GM10248 (cell line): Measurements from ENCODE around the gene PDLIM7.

Source experiments
- CTCF ChIA-PET: fragments of 300-600 bp; sonication (Branson Sonifier 250); formaldehyde crosslinking; extraction: SDS; loops from one replicate; lab custom pipeline; 2021; ENCODE audit warnings: antibody characterized with exemption; lab: Yijun Ruan, JAX
- POLR2A ChIA-PET: fragments of 350-650 bp; sonication (Branson Sonifier 250); formaldehyde crosslinking; extraction: SDS; loops from one replicate; lab custom pipeline; 2020; ENCODE audit warnings: antibody characterized with exemption; lab: Yijun Ruan, JAX
- DNase-seq: peaks from one replicate; pipeline ENCODE4 v3.0.0; 2012; ENCODE audit errors: extremely low spot score
- TF ChIP-seq, protein P1 (sequence below): IDR thresholded peaks from 2 replicates; pipeline ENCODE4 v1.5.1; 2012; ENCODE audit warnings: mild to moderate bottlenecking, low read depth; ENCODE audit errors: extremely low read depth, missing control alignments, control extremely low read depth

PDLIM7 gene

DNA sequence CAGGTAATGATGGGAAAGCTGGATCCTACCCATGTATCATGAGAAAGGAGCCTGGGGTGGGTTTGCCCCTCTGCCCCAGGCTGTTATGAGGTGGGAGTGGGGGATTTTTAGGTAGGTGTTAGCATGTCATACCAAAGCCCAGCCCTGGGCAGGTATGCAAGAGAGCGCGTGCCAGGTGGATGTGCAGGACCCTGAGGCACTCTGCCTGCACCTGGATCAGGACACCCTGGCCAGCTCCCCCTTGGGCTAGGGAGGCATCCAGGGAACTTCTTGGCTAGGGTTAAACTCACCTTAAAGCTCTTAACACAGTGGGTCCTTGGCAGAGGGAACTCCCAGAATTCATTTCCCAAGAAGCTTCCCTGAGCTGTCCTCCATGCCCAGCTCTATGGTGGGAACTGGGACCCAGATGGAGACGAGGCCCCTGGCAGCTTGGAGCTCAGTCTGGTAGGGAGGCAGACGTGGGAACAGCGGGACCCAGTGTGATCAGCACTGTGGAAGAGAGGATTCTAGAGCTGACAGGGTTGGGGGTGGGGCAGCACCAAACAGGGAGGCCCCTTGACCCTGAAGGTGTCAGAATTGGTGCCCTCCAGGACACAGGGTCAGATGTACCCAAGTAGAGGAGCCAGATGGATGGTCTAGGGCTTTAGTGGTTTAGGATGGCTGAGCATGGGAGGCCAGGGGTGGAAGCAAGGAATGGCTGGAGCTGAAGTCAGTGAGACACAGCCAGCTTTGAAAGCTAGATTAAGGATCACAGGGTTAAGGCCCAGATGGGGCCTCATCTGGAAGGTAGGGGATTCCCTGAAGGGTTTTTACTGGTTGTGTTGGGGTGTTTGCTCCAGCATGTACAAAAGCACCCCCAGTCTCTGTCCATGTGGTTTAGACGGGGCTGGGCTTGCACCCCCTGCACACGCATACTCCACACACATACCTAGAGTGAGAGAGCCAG, 53.0 kb downstream of the PDLIM7 start:
- DNase-seq = peak; percentile 55
- CTCF ChIA-PET = interaction anchor here (1.1 to 21.0 kb wide), 11 partner anchors 10 to 330 kb away, joined by 3 to 549 read pairs (median 16); partner anchors contain the start of genes F12 and PFN3
- TF ChIP-seq, protein P1, sequence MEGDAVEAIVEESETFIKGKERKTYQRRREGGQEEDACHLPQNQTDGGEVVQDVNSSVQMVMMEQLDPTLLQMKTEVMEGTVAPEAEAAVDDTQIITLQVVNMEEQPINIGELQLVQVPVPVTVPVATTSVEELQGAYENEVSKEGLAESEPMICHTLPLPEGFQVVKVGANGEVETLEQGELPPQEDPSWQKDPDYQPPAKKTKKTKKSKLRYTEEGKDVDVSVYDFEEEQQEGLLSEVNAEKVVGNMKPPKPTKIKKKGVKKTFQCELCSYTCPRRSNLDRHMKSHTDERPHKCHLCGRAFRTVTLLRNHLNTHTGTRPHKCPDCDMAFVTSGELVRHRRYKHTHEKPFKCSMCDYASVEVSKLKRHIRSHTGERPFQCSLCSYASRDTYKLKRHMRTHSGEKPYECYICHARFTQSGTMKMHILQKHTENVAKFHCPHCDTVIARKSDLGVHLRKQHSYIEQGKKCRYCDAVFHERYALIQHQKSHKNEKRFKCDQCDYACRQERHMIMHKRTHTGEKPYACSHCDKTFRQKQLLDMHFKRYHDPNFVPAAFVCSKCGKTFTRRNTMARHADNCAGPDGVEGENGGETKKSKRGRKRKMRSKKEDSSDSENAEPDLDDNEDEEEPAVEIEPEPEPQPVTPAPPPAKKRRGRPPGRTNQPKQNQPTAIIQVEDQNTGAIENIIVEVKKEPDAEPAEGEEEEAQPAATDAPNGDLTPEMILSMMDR = no peak
- POLR2A ChIA-PET = interaction anchor here (0.9 to 2.9 kb wide), 7 partner anchors 10 to 21 kb away, joined by 3 to 11 read pairs (median 4); partner anchors contain the start of gene GRK6

DNA sequence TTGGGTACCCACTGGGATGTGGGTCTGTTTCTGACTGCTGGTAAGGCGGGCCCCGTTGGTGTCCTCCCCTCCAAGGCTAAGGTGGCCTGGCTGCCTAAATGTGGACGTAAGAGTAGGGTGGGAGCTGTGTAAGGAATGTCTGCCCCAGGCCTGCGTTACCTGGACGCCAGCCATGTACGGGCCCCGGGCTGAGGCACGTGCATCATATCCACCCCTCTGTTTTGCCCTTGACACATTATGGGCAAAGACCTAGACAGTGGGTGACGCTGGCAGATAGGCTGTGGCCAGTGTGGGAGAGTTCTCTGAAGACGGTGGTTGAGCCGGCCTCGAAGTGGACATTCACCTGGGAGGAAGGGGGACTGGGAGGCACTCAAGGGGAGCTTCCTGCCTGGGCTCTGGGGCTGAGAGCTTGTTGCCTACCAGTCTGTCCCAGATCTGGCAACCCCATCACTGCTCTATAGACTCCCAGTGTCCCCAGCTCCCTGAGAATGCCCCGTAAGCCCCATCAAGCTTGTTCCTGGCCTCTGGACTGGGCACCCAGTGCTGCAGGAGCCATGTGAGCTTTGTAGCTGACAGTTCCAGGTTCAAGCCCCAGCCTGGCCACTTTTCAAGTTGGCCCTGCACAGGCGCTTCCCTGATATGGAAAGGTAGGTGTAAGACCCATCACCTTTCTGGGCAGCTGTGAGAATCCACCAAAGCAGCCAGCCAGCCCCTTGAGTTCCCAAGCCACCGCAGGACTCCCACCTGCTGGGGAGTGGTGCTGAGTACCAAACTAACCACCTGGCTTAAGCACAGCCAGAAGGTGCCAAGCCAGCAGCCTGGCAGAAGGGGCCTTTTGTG, 54.0 kb downstream of the PDLIM7 start:
- DNase-seq = no peak
- TF ChIP-seq, protein P1 = no peak
- CTCF ChIA-PET = interaction anchor here (1.1 to 21.0 kb wide), 7 partner anchors 10 to 74 kb away, joined by 3 to 549 read pairs (median 33); partner anchors contain the start of genes F12 and PFN3
- POLR2A ChIA-PET = interaction anchor here (1.1 to 2.9 kb wide), 4 partner anchors 12 to 20 kb away, joined by 4 to 11 read pairs (median 6); partner anchors contain the start of gene GRK6

DNA sequence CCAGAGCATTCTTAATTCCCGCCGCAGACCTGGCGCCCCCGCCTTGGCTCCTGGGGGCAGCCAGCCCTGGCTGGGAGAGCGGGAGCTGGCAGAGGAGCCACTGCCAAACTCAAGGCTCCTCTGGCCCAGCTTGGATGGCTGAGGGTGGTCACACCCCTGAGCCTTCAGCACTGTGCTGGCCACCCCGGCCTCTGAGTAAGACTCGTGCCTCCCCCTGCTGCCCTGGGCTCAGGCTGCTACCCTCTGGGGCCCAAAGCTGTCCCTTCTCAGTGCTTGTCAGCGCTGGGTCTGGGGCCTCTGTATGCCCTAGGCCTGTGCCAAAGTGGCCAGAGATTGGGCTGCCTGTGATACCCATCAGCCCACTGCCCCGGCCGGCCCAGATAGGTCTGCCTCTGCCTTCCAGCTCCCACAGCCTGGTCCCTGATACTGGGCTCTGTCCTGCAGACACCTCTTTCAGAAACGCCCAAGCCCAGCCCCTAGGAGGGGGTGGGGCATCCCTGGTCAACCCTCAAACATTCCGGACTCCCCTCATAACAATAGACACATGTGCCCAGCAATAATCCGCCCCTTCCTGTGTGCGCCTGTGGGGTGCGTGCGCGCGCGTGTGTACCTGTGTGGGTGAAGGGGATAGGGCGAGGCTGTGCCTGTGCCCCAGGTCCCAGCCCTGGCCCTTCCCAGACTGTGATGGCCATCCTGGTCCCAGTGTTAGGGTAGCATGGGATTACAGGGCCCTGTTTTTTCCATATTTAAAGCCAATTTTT, 55.2 kb downstream of the PDLIM7 start:
- ChIA-PET CTCF (interaction anchor here (0.9 to 21.0 kb wide), 6 partner anchors 13 to 52 kb away, joined by 3 to 549 read pairs (median 91); partner anchors contain the start of genes F12 and PFN3), POLR2A (interaction anchor here (0.5 to 2.9 kb wide), 4 partner anchors 10 to 48 kb away, joined by 3 to 8 read pairs (median 4); no protein-coding TSS in a partner anchor)
- TF ChIP-seq, protein P1 = no peak
- no peak for DNase-seq

DNA sequence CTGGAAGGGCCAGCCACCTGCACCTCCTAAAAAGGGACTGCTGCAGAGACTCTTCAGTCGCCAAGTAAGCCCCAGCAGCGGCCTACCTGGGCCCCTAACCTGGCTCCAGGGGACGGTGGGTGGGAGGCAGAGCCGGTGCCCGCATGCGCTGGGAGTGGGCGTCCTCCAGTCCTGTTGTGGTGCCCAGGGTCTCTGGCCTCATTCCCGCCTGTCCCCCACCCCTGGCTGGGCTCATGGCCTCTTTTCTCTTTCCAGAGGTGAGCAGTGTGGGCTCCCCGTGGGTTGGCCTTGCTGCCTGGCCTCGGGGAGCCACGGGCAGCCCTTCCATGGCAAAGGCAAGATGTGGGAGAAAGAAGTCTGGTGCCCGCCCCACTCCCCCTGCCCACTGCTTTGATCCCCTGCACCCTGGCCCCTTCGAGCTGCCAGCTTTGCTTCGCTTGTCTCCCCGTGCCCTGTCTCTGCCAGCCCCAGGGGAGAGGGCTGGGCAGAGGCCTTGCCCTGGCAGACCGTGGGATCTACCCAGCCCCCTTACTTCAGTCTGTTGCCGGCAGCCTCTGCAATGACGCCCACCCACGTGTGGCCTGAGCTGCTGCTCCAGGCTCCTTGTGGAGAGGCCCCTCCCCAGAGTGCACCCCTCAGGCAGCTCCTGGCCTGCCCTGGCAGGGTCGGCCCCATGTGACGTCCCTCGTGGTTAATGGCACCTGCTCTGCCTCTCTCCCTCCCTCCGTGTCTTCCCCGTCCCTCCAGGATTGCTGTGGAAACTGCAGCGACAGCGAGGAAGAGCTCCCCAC, 56.2 kb downstream of the PDLIM7 start:
- no peak for DNase-seq
- TF ChIP-seq, protein P1 = no peak
- ChIA-PET CTCF (interaction anchor here (0.9 to 21.0 kb wide), 8 partner anchors 8 to 131 kb away, joined by 3 to 549 read pairs (median 4); partner anchors contain the start of genes F12 and PFN3), POLR2A (interaction anchor here (0.8 to 1.5 kb wide), 5 partner anchors 9 to 763 kb away, joined by 3 to 6 read pairs (median 3); partner anchors contain the start of genes GRK6 and HNRNPAB)
